ENCODE results near the gene GMPR2.

GMPR2 gene

DNA sequence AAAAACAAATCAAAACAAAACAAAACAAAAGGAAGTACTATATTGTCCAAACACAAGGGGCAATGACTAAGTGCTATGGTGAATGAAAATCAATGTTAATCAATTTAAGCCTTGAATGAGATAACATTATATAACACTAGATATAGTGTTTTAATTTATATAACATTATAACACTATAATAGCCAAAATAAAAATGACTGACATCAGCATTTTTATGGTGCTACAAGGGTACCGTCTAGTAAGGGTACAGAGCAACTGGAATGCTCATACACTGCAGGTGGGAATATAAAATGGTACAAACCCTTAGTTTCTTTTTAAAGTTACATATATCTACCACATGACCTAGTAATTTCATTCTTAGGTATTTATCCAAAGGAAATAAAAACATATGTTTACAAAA, 6.3 kb upstream of the GMPR2 start:
- no peak for DNase-seq (ENCODE audit: low read depth)
- TF ChIP-seq, protein P1, sequence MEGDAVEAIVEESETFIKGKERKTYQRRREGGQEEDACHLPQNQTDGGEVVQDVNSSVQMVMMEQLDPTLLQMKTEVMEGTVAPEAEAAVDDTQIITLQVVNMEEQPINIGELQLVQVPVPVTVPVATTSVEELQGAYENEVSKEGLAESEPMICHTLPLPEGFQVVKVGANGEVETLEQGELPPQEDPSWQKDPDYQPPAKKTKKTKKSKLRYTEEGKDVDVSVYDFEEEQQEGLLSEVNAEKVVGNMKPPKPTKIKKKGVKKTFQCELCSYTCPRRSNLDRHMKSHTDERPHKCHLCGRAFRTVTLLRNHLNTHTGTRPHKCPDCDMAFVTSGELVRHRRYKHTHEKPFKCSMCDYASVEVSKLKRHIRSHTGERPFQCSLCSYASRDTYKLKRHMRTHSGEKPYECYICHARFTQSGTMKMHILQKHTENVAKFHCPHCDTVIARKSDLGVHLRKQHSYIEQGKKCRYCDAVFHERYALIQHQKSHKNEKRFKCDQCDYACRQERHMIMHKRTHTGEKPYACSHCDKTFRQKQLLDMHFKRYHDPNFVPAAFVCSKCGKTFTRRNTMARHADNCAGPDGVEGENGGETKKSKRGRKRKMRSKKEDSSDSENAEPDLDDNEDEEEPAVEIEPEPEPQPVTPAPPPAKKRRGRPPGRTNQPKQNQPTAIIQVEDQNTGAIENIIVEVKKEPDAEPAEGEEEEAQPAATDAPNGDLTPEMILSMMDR (conservative IDR thresholded peaks at IDR 0.05; ENCODE audit: low read length): no peak
- H3K4me3 ChIP-seq (ENCODE audit: low read length): no peak overlapping the region

DNA sequence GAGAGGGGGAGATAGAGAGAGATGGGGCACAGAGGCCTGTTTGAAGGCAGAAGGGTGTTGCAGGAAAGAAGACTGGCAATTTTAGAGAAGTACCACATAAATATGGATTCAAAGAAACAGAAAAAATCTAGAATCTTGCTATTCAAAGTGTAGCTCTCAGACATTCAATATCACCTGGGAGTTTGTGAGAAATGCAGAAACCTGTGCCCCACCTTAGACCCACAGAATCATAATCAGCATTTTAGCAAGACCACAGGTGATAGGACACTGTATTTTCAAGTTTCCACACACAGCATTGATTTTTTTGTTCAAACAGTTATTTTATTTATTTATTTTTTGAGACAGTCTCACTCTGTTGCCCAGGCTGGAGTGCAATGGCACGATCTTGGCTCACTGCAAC, 3.8 kb upstream of the GMPR2 start:
- H3K4me3 ChIP-seq (ENCODE audit: low read length): no peak overlapping the region
- DNase-seq (ENCODE audit: low read depth): no peak

DNA sequence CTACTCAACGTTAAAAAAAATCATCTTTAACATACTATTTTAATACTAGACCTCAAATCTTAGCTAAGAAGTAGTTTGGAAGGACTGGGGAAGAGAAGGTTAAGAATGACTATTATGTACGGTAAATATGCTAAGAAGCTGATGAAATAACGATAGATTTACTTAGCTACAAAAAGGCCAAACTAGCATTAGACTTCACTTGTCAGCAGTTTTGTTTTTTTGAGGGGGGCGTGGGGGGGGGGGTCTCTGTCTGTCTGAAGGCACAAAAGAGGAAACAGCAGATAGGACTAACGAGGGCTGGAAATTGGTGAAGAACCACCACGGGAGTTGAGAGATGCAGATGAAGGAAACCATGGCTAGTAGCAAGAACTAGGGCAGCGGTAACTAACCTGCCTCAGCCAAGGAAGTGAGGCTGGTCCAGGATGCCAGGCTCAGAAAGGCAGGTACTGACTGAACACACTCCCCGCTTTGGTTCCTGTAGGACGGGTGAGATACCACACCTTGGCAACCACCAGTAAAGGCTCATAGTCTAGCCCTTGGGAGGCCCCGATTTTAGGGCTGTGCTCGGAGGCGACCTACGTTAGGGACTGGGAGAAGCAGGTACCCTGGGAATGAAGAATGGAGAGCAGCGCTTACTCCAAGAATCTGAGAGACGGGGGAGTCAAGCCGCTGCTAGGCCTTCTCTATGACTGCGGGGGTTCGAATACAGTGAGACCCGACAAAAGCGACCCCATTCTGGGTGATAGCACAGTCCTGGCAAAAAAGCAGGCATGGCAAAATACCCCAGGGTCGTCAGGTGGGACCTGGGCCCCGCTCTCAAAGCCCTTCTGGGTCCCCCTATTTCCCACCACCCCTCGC, 1.2 kb upstream of the GMPR2 start:
- DNase-seq (ENCODE audit: low read depth): no peak
- TF ChIP-seq, protein P1 (conservative IDR thresholded peaks at IDR 0.05; ENCODE audit: low read length): no peak
- peak overlapping the region; percentile 96 for H3K4me3 ChIP-seq (ENCODE audit: low read length)

More for the DNA sequence above, 3.8 kb upstream of the GMPR2 start:
- TF ChIP-seq, protein P1 (conservative IDR thresholded peaks at IDR 0.05; ENCODE audit: low read length): no peak

- H3K4me3 ChIP-seq (ENCODE audit: low read length): peak within 1 kb of the TSS; percentile 96
- peak; percentile 97 for DNase-seq (ENCODE audit: low read depth)
- TF ChIP-seq, protein P1 (conservative IDR thresholded peaks at IDR 0.05; ENCODE audit: low read length): no peak
Measured at GRCh38 chr14:24232121-24232644, 546 bp upstream of the GMPR2 start, which contains the start of gene NEDD8. TSS of gene NEDD8 (minus strand) at chr14:24232367. CDS start at chr14:24232267, 100 bp downstream.

DNA sequence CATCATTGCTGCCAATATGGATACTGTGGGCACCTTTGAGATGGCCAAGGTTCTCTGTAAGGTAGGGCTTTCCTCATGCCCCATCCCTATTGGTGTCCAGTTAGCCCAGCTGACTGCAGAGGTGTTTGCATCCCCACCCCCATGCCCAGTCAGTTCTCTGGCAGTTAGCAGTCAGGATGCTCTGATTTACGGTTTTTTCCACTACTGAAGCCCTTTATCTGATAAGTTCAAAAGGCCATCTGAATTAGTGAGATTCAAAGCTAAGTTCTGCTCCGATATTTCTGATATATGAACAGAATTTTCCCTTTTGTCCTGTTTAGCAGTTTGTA, 773 bp downstream of the GMPR2 start:
- DNase-seq (ENCODE audit: low read depth): no peak
- H3K4me3 ChIP-seq (ENCODE audit: low read length): peak overlapping the region; percentile 96
- TF ChIP-seq, protein P1 (conservative IDR thresholded peaks at IDR 0.05; ENCODE audit: low read length): no peak

DNA sequence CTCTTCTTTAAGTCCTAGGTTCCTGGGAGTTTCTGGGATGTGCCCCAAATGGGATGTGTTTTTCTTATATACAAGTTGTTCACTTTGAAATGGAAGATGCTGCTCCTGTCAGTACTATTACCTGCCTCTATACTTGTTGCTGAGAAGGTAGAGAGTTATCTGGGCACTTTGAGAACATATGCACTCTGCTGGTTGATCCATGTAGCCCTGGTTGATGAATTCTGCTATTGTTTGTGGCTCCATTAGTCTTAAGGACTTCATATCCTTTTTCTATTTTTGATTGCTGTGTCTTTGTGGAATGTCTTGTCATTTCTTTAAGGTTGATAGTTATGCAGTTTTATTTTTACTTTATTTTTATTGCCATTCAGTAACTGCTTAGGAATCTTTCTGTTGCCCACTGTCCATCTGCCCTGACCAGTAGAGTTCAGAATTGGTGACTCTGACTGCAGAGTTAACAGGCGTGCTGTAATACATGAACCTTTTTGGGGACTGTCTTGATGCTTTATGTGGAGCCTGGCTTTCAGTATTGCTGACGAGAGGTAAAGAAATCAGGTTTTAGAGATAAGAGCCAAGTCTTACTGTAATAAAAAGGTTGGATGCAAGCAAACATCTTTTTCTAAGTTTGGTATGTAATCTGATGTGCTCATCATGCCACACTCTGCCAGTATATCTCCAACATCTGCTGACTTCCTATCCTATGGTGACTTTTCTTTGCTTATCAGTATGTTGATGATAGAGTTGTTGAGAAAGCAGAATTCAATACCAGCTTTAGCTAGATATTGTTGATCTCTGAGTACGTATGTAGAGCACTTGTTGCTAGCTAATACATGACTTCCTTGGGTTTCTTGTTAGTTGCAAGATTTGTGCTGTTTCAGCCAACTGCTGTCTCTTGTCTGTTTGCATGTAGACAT, 1.6 kb downstream of the GMPR2 start:
- no peak overlapping the region for H3K4me3 ChIP-seq (ENCODE audit: low read length)
- DNase-seq (ENCODE audit: low read depth): no peak
- TF ChIP-seq, protein P1 (conservative IDR thresholded peaks at IDR 0.05; ENCODE audit: low read length): no peak

Measured in AG10803 (cell line).